HEK293 (cell line): ENCODE measurements around the gene TDRD10.

Source experiments
- CTCF ChIA-PET: fragments of 350-600 bp; formaldehyde crosslinking; extraction: SDS; loops from one replicate; lab custom pipeline; 2021; ENCODE audit warnings: antibody characterized with exemption; lab: Yijun Ruan, JAX
- POLR2A ChIA-PET: fragments of 300-600 bp; formaldehyde crosslinking; extraction: SDS; loops from one replicate; lab custom pipeline; 2020; ENCODE audit warnings: antibody characterized with exemption, inconsistent platforms; lab: Yijun Ruan, JAX
- H3K27ac ChIP-seq: fragments of 200-500 bp; sonication (Bioruptor generic); 2 replicates; pipeline ENCODE4 v1.5.1; 2014; ENCODE audit warnings: low read depth, low read length, control low read depth, inconsistent platforms; ENCODE audit errors: extremely low read depth
- H3K36me3 ChIP-seq, 2 experiments: fragments of 200-500 bp in 1 of 2; sonication (Bioruptor generic) in 1 of 2; 1 replicate in 1 of 2; 2 replicates in 1 of 2; pipeline ENCODE4 v1.5.1; 2014 to 2017; ENCODE audit warnings: inconsistent platforms in 2 of 2, low read length in 2 of 2; ENCODE audit not compliant: control insufficient read depth in 2 of 2, insufficient read depth in 1 of 2
- H3K4me1 ChIP-seq: fragments of 200-500 bp; sonication (Bioruptor generic); 2 replicates; pipeline ENCODE4 v1.5.1; 2014; ENCODE audit warnings: mild to moderate bottlenecking, low read length, inconsistent platforms; ENCODE audit not compliant: control insufficient read depth, insufficient read depth
- H3K4me3 ChIP-seq: 2 replicates; pipeline ENCODE4 v1.5.1; 2011; ENCODE audit warnings: low read depth, mild to moderate bottlenecking, control low read depth, low read length, moderate library complexity
- H3K9me3 ChIP-seq: fragments of 200-500 bp; sonication (Bioruptor generic); 2 replicates; pipeline ENCODE4 v1.5.1; 2014; ENCODE audit warnings: low read depth, low read length, inconsistent platforms; ENCODE audit not compliant: control insufficient read depth, insufficient read depth
- YY1 ChIP-seq: fragments of 450-650 bp; formaldehyde crosslinking; IDR thresholded peaks from 2 replicates; pipeline ENCODE4 v1.5.1; 2018; ENCODE audit warnings: missing biosample characterization, missing genetic modification characterization
- ZBTB7A ChIP-seq: fragments of 450-650 bp; formaldehyde crosslinking; IDR thresholded peaks from 2 replicates; pipeline ENCODE4 v1.5.1; 2016; ENCODE audit warnings: low read depth, missing biosample characterization, missing genetic modification characterization
- ZNF202 ChIP-seq: fragments of 450-650 bp; formaldehyde crosslinking; IDR thresholded peaks from 2 replicates; pipeline ENCODE4 v1.5.1; 2016; ENCODE audit warnings: missing biosample characterization, missing genetic modification characterization, borderline replicate concordance
- ZNF211 ChIP-seq: fragments of 450-650 bp; formaldehyde crosslinking; IDR thresholded peaks from 2 replicates; pipeline ENCODE4 v1.5.1; 2016; ENCODE audit warnings: low read depth, missing biosample characterization, missing genetic modification characterization
- ZNF623 ChIP-seq: fragments of 450-650 bp; formaldehyde crosslinking; IDR thresholded peaks from 2 replicates; pipeline ENCODE4 v1.5.1; 2016; ENCODE audit warnings: missing biosample characterization, missing genetic modification characterization
- ZNF830 ChIP-seq: fragments of 450-650 bp; IDR thresholded peaks from 2 replicates; pipeline ENCODE4 v1.5.0; 2018; ENCODE audit warnings: missing biosample characterization, missing genetic modification characterization, low read depth, mild to moderate bottlenecking, moderate library complexity
- TF ChIP-seq, protein P1 (sequence below): fragments of 450-650 bp; formaldehyde crosslinking; IDR thresholded peaks from 2 replicates; pipeline ENCODE4 v1.5.1; 2016; ENCODE audit warnings: missing biosample characterization, missing genetic modification characterization, borderline replicate concordance
- TF ChIP-seq, protein P2 (sequence below): fragments of 450-650 bp; formaldehyde crosslinking; IDR thresholded peaks from 2 replicates; pipeline ENCODE4 v1.5.1; 2016; ENCODE audit warnings: missing biosample characterization, missing genetic modification characterization
- TF ChIP-seq, protein P3 (sequence below): fragments of 450-650 bp; formaldehyde crosslinking; conservative IDR thresholded peaks from 2 replicates; pipeline ENCODE4 v1.5.1; 2016; ENCODE audit warnings: low read depth, missing biosample characterization, missing genetic modification characterization
- TF ChIP-seq, protein P4 (sequence below): fragments of 450-650 bp; formaldehyde crosslinking; IDR thresholded peaks from 2 replicates; pipeline ENCODE4 v1.5.1; 2017; ENCODE audit warnings: missing biosample characterization, mild to moderate bottlenecking, missing genetic modification characterization, moderate library complexity
- TF ChIP-seq, protein P5 (sequence below): fragments of 450-650 bp; formaldehyde crosslinking; IDR thresholded peaks from 2 replicates; pipeline ENCODE4 v1.5.0; 2017; ENCODE audit warnings: missing biosample characterization, missing genetic modification characterization, borderline replicate concordance

Gene TDRD10

DNA sequence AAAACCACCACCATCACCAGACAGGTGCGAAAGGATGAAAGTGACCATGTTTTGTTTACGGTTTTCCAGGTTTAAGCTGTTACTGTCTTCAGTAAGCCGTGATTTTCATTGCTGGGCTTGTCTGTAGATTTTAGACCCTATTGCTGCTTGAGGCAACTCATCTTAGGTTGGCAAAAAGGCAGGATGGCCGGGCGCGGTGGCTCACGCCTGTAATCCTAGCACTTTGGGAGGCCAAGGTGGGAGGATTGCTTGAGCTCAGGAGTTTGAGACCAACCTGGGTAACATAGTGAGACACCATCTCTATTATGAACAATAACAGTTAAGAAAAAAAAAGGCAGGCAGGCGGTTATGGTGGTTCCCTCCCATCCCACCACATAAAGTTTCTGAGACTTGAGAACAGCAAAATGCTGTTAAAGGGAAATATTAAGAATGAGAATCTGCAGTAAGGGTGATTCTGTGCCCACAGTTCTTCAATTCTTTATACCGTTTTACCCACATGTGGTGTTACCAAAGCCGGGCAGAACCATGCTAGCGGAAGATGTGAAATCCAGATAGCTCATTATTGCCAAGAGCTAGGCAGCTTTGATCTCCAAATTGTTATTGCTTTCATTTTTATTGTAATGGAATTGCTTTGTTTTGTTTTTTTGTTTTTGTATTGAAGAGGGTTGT lies 34.5 kb upstream of the TDRD10 start:
- Histone ChIP-seq H3K4me1 (no peaks in the 10 kb centered on the region), H3K27ac (no peak overlapping the region)
- POLR2A ChIA-PET: no interaction called here
- TF ChIP-seq ZNF202 (tag by site-specific recombination): no peak
- TF ChIP-seq, protein P1, sequence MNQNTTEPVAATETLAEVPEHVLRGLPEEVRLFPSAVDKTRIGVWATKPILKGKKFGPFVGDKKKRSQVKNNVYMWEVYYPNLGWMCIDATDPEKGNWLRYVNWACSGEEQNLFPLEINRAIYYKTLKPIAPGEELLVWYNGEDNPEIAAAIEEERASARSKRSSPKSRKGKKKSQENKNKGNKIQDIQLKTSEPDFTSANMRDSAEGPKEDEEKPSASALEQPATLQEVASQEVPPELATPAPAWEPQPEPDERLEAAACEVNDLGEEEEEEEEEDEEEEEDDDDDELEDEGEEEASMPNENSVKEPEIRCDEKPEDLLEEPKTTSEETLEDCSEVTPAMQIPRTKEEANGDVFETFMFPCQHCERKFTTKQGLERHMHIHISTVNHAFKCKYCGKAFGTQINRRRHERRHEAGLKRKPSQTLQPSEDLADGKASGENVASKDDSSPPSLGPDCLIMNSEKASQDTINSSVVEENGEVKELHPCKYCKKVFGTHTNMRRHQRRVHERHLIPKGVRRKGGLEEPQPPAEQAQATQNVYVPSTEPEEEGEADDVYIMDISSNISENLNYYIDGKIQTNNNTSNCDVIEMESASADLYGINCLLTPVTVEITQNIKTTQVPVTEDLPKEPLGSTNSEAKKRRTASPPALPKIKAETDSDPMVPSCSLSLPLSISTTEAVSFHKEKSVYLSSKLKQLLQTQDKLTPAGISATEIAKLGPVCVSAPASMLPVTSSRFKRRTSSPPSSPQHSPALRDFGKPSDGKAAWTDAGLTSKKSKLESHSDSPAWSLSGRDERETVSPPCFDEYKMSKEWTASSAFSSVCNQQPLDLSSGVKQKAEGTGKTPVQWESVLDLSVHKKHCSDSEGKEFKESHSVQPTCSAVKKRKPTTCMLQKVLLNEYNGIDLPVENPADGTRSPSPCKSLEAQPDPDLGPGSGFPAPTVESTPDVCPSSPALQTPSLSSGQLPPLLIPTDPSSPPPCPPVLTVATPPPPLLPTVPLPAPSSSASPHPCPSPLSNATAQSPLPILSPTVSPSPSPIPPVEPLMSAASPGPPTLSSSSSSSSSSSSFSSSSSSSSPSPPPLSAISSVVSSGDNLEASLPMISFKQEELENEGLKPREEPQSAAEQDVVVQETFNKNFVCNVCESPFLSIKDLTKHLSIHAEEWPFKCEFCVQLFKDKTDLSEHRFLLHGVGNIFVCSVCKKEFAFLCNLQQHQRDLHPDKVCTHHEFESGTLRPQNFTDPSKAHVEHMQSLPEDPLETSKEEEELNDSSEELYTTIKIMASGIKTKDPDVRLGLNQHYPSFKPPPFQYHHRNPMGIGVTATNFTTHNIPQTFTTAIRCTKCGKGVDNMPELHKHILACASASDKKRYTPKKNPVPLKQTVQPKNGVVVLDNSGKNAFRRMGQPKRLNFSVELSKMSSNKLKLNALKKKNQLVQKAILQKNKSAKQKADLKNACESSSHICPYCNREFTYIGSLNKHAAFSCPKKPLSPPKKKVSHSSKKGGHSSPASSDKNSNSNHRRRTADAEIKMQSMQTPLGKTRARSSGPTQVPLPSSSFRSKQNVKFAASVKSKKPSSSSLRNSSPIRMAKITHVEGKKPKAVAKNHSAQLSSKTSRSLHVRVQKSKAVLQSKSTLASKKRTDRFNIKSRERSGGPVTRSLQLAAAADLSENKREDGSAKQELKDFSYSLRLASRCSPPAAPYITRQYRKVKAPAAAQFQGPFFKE (tag by site-specific recombination): no peak
- TF ChIP-seq, protein P2, sequence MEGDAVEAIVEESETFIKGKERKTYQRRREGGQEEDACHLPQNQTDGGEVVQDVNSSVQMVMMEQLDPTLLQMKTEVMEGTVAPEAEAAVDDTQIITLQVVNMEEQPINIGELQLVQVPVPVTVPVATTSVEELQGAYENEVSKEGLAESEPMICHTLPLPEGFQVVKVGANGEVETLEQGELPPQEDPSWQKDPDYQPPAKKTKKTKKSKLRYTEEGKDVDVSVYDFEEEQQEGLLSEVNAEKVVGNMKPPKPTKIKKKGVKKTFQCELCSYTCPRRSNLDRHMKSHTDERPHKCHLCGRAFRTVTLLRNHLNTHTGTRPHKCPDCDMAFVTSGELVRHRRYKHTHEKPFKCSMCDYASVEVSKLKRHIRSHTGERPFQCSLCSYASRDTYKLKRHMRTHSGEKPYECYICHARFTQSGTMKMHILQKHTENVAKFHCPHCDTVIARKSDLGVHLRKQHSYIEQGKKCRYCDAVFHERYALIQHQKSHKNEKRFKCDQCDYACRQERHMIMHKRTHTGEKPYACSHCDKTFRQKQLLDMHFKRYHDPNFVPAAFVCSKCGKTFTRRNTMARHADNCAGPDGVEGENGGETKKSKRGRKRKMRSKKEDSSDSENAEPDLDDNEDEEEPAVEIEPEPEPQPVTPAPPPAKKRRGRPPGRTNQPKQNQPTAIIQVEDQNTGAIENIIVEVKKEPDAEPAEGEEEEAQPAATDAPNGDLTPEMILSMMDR: no peak
- no peak for TF ChIP-seq ZNF830 (tag by site-specific recombination)
- TF ChIP-seq, protein P3, sequence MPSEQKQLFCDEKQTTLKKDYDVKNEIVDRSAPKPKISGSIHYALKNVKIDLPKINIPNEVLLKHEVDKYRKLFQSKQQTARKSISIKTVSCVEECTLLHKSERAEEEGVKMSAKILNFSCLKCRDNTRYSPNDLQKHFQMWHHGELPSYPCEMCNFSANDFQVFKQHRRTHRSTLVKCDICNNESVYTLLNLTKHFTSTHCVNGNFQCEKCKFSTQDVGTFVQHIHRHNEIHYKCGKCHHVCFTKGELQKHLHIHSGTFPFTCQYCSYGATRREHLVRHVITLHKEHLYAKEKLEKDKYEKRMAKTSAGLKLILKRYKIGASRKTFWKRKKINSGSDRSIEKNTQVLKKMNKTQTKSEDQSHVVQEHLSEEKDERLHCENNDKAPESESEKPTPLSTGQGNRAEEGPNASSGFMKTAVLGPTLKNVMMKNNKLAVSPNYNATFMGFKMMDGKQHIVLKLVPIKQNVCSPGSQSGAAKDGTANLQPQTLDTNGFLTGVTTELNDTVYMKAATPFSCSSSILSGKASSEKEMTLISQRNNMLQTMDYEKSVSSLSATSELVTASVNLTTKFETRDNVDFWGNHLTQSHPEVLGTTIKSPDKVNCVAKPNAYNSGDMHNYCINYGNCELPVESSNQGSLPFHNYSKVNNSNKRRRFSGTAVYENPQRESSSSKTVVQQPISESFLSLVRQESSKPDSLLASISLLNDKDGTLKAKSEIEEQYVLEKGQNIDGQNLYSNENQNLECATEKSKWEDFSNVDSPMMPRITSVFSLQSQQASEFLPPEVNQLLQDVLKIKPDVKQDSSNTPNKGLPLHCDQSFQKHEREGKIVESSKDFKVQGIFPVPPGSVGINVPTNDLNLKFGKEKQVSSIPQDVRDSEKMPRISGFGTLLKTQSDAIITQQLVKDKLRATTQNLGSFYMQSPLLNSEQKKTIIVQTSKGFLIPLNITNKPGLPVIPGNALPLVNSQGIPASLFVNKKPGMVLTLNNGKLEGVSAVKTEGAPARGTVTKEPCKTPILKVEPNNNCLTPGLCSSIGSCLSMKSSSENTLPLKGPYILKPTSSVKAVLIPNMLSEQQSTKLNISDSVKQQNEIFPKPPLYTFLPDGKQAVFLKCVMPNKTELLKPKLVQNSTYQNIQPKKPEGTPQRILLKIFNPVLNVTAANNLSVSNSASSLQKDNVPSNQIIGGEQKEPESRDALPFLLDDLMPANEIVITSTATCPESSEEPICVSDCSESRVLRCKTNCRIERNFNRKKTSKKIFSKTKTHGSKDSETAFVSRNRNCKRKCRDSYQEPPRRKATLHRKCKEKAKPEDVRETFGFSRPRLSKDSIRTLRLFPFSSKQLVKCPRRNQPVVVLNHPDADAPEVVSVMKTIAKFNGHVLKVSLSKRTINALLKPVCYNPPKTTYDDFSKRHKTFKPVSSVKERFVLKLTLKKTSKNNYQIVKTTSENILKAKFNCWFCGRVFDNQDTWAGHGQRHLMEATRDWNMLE (tag by site-specific recombination): no peak
- TF ChIP-seq, protein P4, sequence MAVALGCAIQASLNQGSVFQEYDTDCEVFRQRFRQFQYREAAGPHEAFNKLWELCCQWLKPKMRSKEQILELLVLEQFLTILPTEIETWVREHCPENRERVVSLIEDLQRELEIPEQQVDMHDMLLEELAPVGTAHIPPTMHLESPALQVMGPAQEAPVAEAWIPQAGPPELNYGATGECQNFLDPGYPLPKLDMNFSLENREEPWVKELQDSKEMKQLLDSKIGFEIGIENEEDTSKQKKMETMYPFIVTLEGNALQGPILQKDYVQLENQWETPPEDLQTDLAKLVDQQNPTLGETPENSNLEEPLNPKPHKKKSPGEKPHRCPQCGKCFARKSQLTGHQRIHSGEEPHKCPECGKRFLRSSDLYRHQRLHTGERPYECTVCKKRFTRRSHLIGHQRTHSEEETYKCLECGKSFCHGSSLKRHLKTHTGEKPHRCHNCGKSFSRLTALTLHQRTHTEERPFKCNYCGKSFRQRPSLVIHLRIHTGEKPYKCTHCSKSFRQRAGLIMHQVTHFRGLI: no peak
- no peak for TF ChIP-seq ZNF623 (tag by site-specific recombination)
- TF ChIP-seq YY1 (tag by site-specific recombination): no peak
- no peak for TF ChIP-seq ZNF211 (tag by site-specific recombination)
- TF ChIP-seq, protein P5, sequence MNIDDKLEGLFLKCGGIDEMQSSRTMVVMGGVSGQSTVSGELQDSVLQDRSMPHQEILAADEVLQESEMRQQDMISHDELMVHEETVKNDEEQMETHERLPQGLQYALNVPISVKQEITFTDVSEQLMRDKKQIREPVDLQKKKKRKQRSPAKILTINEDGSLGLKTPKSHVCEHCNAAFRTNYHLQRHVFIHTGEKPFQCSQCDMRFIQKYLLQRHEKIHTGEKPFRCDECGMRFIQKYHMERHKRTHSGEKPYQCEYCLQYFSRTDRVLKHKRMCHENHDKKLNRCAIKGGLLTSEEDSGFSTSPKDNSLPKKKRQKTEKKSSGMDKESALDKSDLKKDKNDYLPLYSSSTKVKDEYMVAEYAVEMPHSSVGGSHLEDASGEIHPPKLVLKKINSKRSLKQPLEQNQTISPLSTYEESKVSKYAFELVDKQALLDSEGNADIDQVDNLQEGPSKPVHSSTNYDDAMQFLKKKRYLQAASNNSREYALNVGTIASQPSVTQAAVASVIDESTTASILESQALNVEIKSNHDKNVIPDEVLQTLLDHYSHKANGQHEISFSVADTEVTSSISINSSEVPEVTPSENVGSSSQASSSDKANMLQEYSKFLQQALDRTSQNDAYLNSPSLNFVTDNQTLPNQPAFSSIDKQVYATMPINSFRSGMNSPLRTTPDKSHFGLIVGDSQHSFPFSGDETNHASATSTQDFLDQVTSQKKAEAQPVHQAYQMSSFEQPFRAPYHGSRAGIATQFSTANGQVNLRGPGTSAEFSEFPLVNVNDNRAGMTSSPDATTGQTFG: no peak
- TF ChIP-seq ZBTB7A (tag by site-specific recombination): no peak
- TF ChIP-seq, all 188 proteins: peak for 0
- Histone ChIP-seq H3K36me3 (no peaks in the 10 kb centered on the region), H3K4me3 (no peak overlapping the region), H3K9me3 (no peaks in the 10 kb centered on the region)
- CTCF ChIA-PET: interaction anchor here (0.6 to 1.7 kb wide), 3 partner anchors 67 to 133 kb away, joined by 3 to 6 read pairs (median 4); no protein-coding TSS in a partner anchor
